ENCODE measurements around the gene BCAN. TPM values are rescaled to one million over a fixed set of nuclear protein-coding genes. Genes with fewer than 3 reads are reported as not detected.

The BCAN gene
- total RNA-seq, 2 experiments from 2014 or later: not detected

Other genes starting within 250 kb of the BCAN start
- gene MEF2D, start 141.3 kb upstream of the BCAN start, total RNA-seq: 10 to 100 TPM; 32.1 to 33.6 TPM
- gene IQGAP3, start 69.6 kb upstream of the BCAN start, total RNA-seq: 10 to 100 TPM; 14.9 to 16.0 TPM
- 1 to 10 TPM; 7.3 to 9.1 TPM for gene TTC24, start 62.4 kb upstream of the BCAN start, total RNA-seq
- gene NAXE, start 50.3 kb upstream of the BCAN start, total RNA-seq: 10 to 100 TPM; 79.9 to 82.0 TPM
- 10 to 100 TPM; 38.5 to 48.7 TPM for gene GPATCH4, start 40.6 kb upstream of the BCAN start, total RNA-seq
- gene HAPLN2, start 22.7 kb upstream of the BCAN start, total RNA-seq: under 1 TPM in 1 of 2 experiments, not detected in 1; 0.34 TPM
- gene NES, start 35.3 kb downstream of the BCAN start, total RNA-seq: under 1 TPM in 1 of 2 experiments, not detected in 1; 0.02 TPM
- gene CRABP2, start 63.5 kb downstream of the BCAN start, total RNA-seq: under 1 TPM; 0.88 to 0.98 TPM
- gene METTL25B, start 86.4 kb downstream of the BCAN start, total RNA-seq: 10 to 100 TPM; 31.0 to 40.5 TPM
- 10 to 100 TPM; 48.4 to 65.2 TPM for gene ISG20L2, start 86.6 kb downstream of the BCAN start, total RNA-seq
- gene MRPL24, start 99.0 kb downstream of the BCAN start, total RNA-seq: 10 to 100 TPM; 81.9 to 89.7 TPM
- gene HDGF, start 109.6 kb downstream of the BCAN start, total RNA-seq: 100 to 1,000 TPM; 312 to 358 TPM
- gene PRCC, start 125.4 kb downstream of the BCAN start, total RNA-seq: 100 to 1,000 TPM in 1 of 2 experiments, 10 to 100 TPM in 1; 80.4 to 110 TPM
- 100 to 1,000 TPM; 189 to 211 TPM for gene SH2D2A, start 174.7 kb downstream of the BCAN start, total RNA-seq
- under 1 TPM; 0.14 to 0.18 TPM for gene INSRR, start 217.0 kb downstream of the BCAN start, total RNA-seq
- gene NTRK1, start 218.7 kb downstream of the BCAN start, total RNA-seq: 1 to 10 TPM; 4.4 to 6.1 TPM

Data from activated CD4-positive, alpha-beta T cell treated with anti-CD3 and anti-CD28 coated beads for 36 hours (primary cell).